Measurements from ENCODE around the gene CHRNE.

GRCh38 chr17:4935650-4936049, 32.8 kb upstream of the CHRNE start:
- TF ChIP-seq CTCF (IDR thresholded peaks at IDR 0.05) (no peak), POLR2A (IDR thresholded peaks at IDR 0.05) (no peak)

Measured in body of pancreas (tissue), 4 donors.